Measurements from ENCODE around the gene HDGFL1. TPM values are rescaled to one million over a fixed set of nuclear protein-coding genes. Genes with fewer than 3 reads are reported as not detected.

Gene HDGFL1
- total and polyA plus RNA-seq, 2 of the 8 experiments (the other 6 are each of a cell fraction or from before 2014, with no cell fraction given): not detected

GRCh38 chr6:22582417-22583205 lies 13.2 kb downstream of the HDGFL1 start (continued):
- TF ChIP-seq MAFK (IDR thresholded peaks at IDR 0.05; ENCODE audit: low read depth, low read length) (no peak), RXRA (IDR thresholded peaks at IDR 0.05; ENCODE audit: insufficient read depth, low read depth, low read length) (no peak), CREB1 (IDR thresholded peaks at IDR 0.05) (no peak), RBBP5 (IDR thresholded peaks at IDR 0.05; ENCODE audit: borderline replicate concordance, low read depth, low read length) (no peak), CBX8 (IDR thresholded peaks at IDR 0.05; ENCODE audit: borderline replicate concordance, low read depth, low read length) (no peak), JUND (IDR thresholded peaks at IDR 0.05; ENCODE audit: low read length) (no peak), SIRT6 (IDR thresholded peaks at IDR 0.05; ENCODE audit: low read length) (no peak)

Measured in H1 (cell line).